Esophagus (tissue), 2 donors: ENCODE results near the gene CARD19. TPM values are rescaled to one million over a fixed set of nuclear protein-coding genes. Genes with fewer than 3 reads are reported as not detected.

Experiments used
- H3K27ac ChIP-seq, 2 donors: one replicate each; pipeline ENCODE4 v1.5.1; 2013; ENCODE audit warnings: low read depth in 2 of 2, mild to moderate bottlenecking in 2 of 2, inconsistent platforms in 1 of 2, low read length in 1 of 2, moderate library complexity in 1 of 2
- H3K27me3 ChIP-seq, 2 donors: one replicate each; pipeline ENCODE4 v1.6.1; 2013; ENCODE audit warnings: low read length in 2 of 2, control low read depth in 1 of 2, mild to moderate bottlenecking in 1 of 2; ENCODE audit not compliant: insufficient read depth in 2 of 2, control insufficient read depth in 1 of 2
- H3K36me3 ChIP-seq, 2 donors: one replicate each; pipeline ENCODE4 v1.6.1; 2013; ENCODE audit warnings: low read length in 1 of 2; ENCODE audit not compliant: control insufficient read depth in 2 of 2, insufficient read depth in 2 of 2
- H3K4me1 ChIP-seq, 2 donors: one replicate each; pipeline ENCODE4 v1.6.1; 2013; ENCODE audit warnings: low read length in 1 of 2; ENCODE audit not compliant: control insufficient read depth in 2 of 2, insufficient read depth in 2 of 2
- H3K4me3 ChIP-seq, 2 donors: one replicate each; pipeline ENCODE4 v1.5.1; 2013; ENCODE audit warnings: low read length in 2 of 2, mild to moderate bottlenecking in 2 of 2, low read depth in 1 of 2, moderate library complexity in 1 of 2
- H3K9me3 ChIP-seq, 2 donors: one replicate each; pipeline ENCODE4 v1.6.1; 2013; ENCODE audit warnings: mild to moderate bottlenecking in 2 of 2, low read depth in 1 of 2, low read length in 1 of 2, moderate library complexity in 1 of 2; ENCODE audit not compliant: control insufficient read depth in 2 of 2, insufficient read depth in 1 of 2
- WGBS, 2 donors: extraction: QIAGEN DNeasy Blood & Tissue Kit; methylation state at CpG; one replicate each; pipeline ENCODE4 v1.1.7; 2013; 5-methylcytosine and 5-hydroxymethylcytosine counted together
- polyA plus RNA-seq, 2 donors: library from polyadenylated mRNA; stranded (reverse); fragments of 200-250 nt; gene quantifications; one replicate each; pipeline ENCODE4 v1.2.3, GENCODE V29; 2013
- donor health status: healthy with polysubstance abuse.
- donor health status: Bipolar disorder and iron deficiency.

The CARD19 gene
- polyA plus RNA-seq, 2 donors = 19.6 to 30.7 TPM

GRCh38 chr9:93057042-93057702 is 38.8 kb upstream of the CARD19 start:
- H3K27ac ChIP-seq = no peak overlapping the region
- no peaks in the 10 kb centered on the region for H3K27me3 ChIP-seq
- no peak overlapping the region for H3K4me3 ChIP-seq
- H3K9me3 ChIP-seq = no peaks in the 10 kb centered on the region
- 80 to 87% methylated on average over 8 of the region's 8 CpGs for whole genome bisulfite sequencing, 2 donors
- H3K4me1 ChIP-seq = no peaks in the 10 kb centered on the region
- no peaks in the 10 kb centered on the region for H3K36me3 ChIP-seq

- no peaks in the 10 kb centered on the region for H3K9me3 ChIP-seq
- H3K27me3 ChIP-seq = no peaks in the 10 kb centered on the region
- WGBS, 2 donors = 58 to 60% methylated on average over 14 of the region's 14 CpGs
- H3K36me3 ChIP-seq = no peaks in the 10 kb centered on the region
- H3K27ac ChIP-seq = no peak overlapping the region
- no peak overlapping the region for H3K4me3 ChIP-seq
- no peaks in the 10 kb centered on the region for H3K4me1 ChIP-seq
Measured at GRCh38 chr9:93057703-93058354, 38.2 kb upstream of the CARD19 start.

- Histone ChIP-seq H3K4me3 (peak within 1 kb of the TSS; percentile 35 to 52), H3K4me1 (no peaks in the 10 kb centered on the region), H3K36me3 (no peaks in the 10 kb centered on the region), H3K9me3 (no peaks in the 10 kb centered on the region), H3K27ac (peak within 1 kb of the TSS; percentile 3 to 64), H3K27me3 (no peaks in the 10 kb centered on the region)
- 1 to 2% methylated on average over 48 to 55 of the region's 55 CpGs for WGBS, 2 donors
Measured at GRCh38 chr9:93058355-93059010, 37.5 kb upstream of the CARD19 start, which contains the start of gene SUSD3. SUSD3 (plus strand) TSS chr9:93058701; CDS start chr9:93058743, 42 bp downstream.

- no peaks in the 10 kb centered on the region for H3K4me1 ChIP-seq
- WGBS, 2 donors = 20 to 26% methylated on average over 53 of the region's 53 CpGs
- H3K4me3 ChIP-seq = peak overlapping the region; percentile 35 to 52
- H3K9me3 ChIP-seq = no peaks in the 10 kb centered on the region
- H3K36me3 ChIP-seq = no peaks in the 10 kb centered on the region
- H3K27me3 ChIP-seq = no peaks in the 10 kb centered on the region
- peak overlapping the region; percentile 3 to 64 for H3K27ac ChIP-seq
Measured at GRCh38 chr9:93059011-93059714, 36.9 kb upstream of the CARD19 start.

- WGBS, 2 donors = 77 to 82% methylated on average over 7 of the region's 7 CpGs
- no peak overlapping the region for H3K27ac ChIP-seq
- H3K27me3 ChIP-seq = no peaks in the 10 kb centered on the region
- no peaks in the 10 kb centered on the region for H3K4me1 ChIP-seq
- H3K36me3 ChIP-seq = no peaks in the 10 kb centered on the region
- no peaks in the 10 kb centered on the region for H3K9me3 ChIP-seq
- peak overlapping the region in 1 of 2 donors; percentile 5 for H3K4me3 ChIP-seq
Measured at GRCh38 chr9:93059715-93060578, 36.1 kb upstream of the CARD19 start.

GRCh38 chr9:93060746-93061259 is 35.2 kb upstream of the CARD19 start:
- 74 to 80% methylated on average over 8 of the region's 8 CpGs for WGBS, 2 donors
- H3K27ac ChIP-seq = no peak overlapping the region

GRCh38 chr9:93061260-93061751 is 34.7 kb upstream of the CARD19 start:
- no peak overlapping the region for H3K4me3 ChIP-seq
- 72 to 86% methylated on average over 4 of the region's 4 CpGs for WGBS, 2 donors
- H3K9me3 ChIP-seq = no peaks in the 10 kb centered on the region
- H3K4me1 ChIP-seq = no peaks in the 10 kb centered on the region
- H3K36me3 ChIP-seq = no peaks in the 10 kb centered on the region
- no peaks in the 10 kb centered on the region for H3K27me3 ChIP-seq
- no peak overlapping the region for H3K27ac ChIP-seq

More at GRCh38 chr9:93060746-93061259, 35.2 kb upstream of the CARD19 start:
- H3K36me3 ChIP-seq = no peaks in the 10 kb centered on the region
- no peaks in the 10 kb centered on the region for H3K9me3 ChIP-seq
- H3K27me3 ChIP-seq = no peaks in the 10 kb centered on the region
- H3K4me3 ChIP-seq = no peak overlapping the region
- H3K4me1 ChIP-seq = no peaks in the 10 kb centered on the region

GRCh38 chr9:93061791-93062763 is 33.9 kb upstream of the CARD19 start:
- H3K36me3 ChIP-seq = no peaks in the 10 kb centered on the region
- 71 to 83% methylated on average over 18 to 19 of the region's 19 CpGs for WGBS, 2 donors
- H3K4me3 ChIP-seq = no peak overlapping the region
- no peaks in the 10 kb centered on the region for H3K9me3 ChIP-seq
- H3K27ac ChIP-seq = no peak overlapping the region
- no peaks in the 10 kb centered on the region for H3K27me3 ChIP-seq
- no peaks in the 10 kb centered on the region for H3K4me1 ChIP-seq
